GM20000 (cell line): ENCODE measurements around the gene ELN.

Experiments used
- DNase-seq: peaks from one replicate; pipeline ENCODE4 v3.0.0; 2012; ENCODE audit warnings: low spot score
- TF ChIP-seq, protein P1 (sequence below): IDR thresholded peaks from 2 replicates; pipeline ENCODE4 v1.5.1; 2012; ENCODE audit warnings: mild to moderate bottlenecking, control low read depth; ENCODE audit errors: extremely low read depth, missing control alignments

The ELN gene

DNA sequence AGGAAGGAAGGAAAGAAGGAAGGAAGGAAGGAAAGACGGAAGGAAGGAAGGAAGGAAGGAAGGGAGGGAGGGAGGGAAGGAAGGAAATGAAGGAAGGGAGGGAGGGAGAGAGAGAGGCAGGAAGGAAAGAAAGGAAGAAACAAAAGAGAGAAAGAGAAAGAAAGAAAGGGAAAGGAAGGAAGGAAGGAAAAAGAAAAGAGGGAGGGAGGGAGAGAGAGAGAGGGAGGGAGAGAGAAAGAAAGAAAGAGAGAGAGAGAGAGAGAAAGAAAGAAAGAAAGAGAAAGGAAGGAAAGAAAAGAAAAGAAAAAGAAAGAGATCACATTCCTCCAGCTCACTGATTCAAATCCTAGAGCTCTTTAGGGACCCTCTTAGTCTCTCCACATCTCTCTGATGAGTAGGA is 24.7 kb downstream of the ELN start:
- TF ChIP-seq, protein P1, sequence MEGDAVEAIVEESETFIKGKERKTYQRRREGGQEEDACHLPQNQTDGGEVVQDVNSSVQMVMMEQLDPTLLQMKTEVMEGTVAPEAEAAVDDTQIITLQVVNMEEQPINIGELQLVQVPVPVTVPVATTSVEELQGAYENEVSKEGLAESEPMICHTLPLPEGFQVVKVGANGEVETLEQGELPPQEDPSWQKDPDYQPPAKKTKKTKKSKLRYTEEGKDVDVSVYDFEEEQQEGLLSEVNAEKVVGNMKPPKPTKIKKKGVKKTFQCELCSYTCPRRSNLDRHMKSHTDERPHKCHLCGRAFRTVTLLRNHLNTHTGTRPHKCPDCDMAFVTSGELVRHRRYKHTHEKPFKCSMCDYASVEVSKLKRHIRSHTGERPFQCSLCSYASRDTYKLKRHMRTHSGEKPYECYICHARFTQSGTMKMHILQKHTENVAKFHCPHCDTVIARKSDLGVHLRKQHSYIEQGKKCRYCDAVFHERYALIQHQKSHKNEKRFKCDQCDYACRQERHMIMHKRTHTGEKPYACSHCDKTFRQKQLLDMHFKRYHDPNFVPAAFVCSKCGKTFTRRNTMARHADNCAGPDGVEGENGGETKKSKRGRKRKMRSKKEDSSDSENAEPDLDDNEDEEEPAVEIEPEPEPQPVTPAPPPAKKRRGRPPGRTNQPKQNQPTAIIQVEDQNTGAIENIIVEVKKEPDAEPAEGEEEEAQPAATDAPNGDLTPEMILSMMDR = no peak
- no peak for DNase-seq

DNA sequence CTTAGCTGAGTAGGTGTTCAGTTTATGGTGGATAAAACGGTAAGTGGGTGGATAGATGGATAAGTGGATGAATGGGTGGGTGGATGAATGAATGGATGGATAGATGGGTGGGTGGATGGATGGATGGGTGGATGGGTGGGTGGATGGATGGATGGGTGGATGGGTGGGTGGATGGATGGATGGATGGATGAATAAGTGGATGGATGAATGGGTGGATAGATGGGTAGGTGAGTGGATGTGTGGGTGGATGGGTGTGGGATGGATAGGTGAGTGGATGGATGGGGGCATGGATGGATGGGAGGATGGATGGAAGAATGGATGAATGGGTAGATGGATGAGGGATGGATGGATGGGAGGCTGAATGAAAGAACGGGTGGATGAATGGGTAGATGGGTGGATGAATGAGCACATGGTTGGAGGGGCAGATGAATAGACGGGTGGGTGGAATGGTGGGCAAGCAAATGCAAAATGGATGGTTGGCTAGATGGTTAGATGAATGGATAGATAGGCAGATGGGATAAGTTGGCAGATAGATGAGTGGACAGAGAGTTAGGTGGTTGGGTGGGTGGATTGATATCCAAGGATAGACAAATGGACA is 25.7 kb downstream of the ELN start:
- TF ChIP-seq, protein P1 = no peak
- no peak for DNase-seq

DNA sequence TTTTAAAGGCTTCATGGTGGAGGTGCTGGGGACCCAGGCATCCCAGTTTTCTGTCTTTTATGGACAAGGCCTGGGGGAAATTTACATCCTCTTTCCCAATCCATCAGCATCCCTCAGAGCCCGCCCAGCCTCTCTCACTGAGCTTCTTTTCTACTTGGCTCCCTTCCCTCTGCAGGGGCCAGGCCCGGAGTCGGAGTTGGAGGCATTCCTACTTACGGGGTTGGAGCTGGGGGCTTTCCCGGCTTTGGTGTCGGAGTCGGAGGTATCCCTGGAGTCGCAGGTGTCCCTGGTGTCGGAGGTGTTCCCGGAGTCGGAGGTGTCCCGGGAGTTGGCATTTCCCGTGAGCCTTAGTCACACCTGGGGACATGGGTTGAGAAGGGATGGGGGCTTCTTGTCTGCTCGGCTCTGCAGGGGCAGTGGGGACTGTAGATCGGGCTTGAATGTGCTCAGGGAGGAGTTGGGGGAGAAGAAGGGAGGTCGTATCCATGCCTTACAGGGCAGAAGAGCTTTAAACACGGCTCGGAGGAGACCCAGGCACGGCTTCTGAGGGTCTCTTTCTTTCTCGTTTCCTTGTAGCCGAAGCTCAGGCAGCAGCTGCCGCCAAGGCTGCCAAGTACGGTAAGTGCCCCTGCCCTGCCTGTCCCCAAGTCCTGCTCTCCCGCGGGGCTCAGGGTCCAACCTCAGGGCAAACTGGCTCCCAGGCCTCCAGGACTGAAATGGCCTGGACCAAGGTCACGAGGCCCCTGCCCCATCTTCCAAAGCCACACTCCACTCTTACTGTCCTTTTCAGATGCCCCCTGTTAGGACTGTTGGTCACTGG is 28.3 kb downstream of the ELN start:
- no peak for DNase-seq
- TF ChIP-seq, protein P1 = no peak

DNA sequence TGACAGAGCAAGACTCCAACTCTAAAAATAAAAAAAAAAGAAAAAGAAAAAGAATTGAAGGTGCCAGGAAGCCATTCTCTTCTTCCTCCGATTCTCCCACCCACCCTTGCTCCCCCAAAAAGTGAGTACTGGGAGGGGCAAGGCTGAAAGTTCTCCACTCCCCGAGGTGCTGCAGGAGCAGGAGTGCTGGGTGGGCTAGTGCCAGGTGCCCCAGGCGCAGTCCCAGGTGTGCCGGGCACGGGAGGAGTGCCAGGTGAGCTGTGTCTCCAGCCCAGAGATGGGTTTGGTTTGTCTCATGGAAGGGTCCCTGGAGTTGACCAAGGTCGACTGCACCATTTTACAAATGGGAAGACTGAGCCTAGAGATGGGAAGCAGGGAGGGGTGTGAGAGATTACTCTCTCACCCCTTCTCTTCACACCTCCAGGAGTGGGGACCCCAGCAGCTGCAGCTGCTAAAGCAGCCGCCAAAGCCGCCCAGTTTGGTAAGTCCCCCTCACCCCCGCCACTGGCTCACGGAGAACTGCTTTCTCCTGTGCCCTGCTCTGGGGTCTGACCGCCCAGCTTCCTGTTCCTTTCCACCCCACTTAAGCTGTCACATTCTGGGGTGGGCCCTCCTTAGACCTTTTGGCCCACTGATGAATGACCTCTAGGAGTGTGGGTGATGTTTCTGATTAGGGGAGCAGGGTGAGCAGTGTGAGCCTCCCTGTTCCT is 29.4 kb downstream of the ELN start:
- TF ChIP-seq, protein P1 = no peak
- no peak for DNase-seq

DNA sequence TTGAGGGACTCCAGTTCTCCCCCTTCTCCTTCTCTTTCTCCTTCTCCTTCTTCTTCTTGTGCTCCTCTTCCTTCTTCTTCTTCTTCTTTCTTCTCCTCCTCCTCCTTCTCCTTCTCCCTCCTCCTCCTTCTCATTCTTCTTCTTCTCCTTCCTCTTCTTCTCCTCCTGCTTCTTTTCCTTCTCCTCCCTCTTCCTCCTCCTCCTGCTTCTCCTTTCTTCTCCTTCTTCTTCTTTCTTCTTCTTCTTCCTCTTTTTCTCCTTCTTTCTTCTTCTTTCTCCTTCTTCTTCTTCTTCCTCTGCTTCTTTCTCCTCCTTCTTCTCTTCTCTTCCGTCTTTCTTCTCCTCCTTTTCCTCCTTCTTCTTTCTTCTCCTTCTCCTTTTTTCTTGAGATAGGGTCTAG is 30.0 kb downstream of the ELN start:
- TF ChIP-seq, protein P1 = no peak

DNA sequence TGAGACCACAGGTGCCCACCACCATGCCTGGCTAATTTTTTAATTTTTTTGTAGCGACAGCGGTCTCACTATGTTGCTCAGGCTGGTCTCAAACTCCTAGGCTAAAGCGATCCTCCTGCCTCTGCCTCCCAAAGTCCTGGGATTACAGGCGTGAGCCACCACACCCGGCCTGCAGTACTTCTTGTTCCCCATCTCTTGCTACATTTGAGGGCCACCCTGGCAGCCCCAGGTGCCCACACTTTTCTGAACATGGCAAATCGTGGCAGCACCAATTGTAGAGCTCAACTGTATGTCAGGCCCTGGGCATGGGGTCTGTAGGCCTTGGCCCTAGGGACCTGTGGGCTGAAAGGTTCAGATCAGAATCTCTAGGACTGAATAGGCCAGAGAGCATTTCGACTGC is 30.5 kb downstream of the ELN start:
- DNase-seq = no peak
- TF ChIP-seq, protein P1 = no peak

More for the DNA sequence above, 30.0 kb downstream of the ELN start:
- no peak for DNase-seq

DNA sequence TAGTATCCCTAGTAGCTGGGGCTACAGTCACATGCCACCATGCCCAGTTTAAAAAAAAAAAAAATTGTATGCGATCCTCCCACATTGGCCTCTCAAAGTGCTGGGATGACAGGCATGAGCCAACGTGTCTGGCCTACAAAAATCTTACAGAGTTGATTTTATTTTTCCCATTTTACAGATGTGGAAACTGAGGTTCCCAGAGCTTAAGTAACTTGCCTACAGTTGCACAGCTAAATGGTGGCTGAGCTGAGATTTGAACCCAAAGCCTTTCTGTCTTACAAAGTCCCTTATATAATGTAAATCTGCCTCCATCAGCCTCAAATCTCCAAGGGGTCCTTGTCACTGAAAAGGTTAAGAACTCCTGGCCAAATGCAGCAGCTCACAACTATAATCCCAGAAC is 31.1 kb downstream of the ELN start:
- TF ChIP-seq, protein P1 = no peak
- DNase-seq = no peak
